Measurements from ENCODE around the gene DTNA. TPM values are rescaled to one million over a fixed set of nuclear protein-coding genes. Genes with fewer than 3 reads are reported as not detected.

DTNA gene
- total RNA-seq, 2 donors from 2014 or later: 10.7 to 76.2 TPM

- WGBS: 92% methylated on average over 2 of the region's 2 CpGs
- TF ChIP-seq CTCF (IDR thresholded peaks at IDR 0.05) (no peak), POLR2AphosphoS5 (IDR thresholded peaks at IDR 0.05) (no peak), POLR2A (IDR thresholded peaks at IDR 0.05) (no peak)
- no peak overlapping the region for H3K27ac ChIP-seq
- no peaks in the 10 kb centered on the region for H3K9me3 ChIP-seq
- intact Hi-C loops (cut with DNase I): no loop called here
- H3K27me3 ChIP-seq (replicated peaks; ENCODE audit: insufficient read depth): no peaks in the 10 kb centered on the region
- H3K36me3 ChIP-seq: no peaks in the 10 kb centered on the region
- H3K4me1 ChIP-seq (replicated peaks): no peaks in the 10 kb centered on the region
- no peak for DNase-seq (ENCODE audit: low spot score)
- H3K4me3 ChIP-seq: no peak overlapping the region
These were observed 164.0 kb downstream of the DTNA start for GRCh38 chr18:34873986-34874580.

GRCh38 chr18:34875150-34875549 is 165.1 kb downstream of the DTNA start:
- H3K4me3 ChIP-seq: no peak overlapping the region
- WGBS: 86% methylated on average over 7 of the region's 7 CpGs
- no peaks in the 10 kb centered on the region for H3K9me3 ChIP-seq
- intact Hi-C loops (cut with DNase I): no loop called here
- no peak for TF ChIP-seq CTCF (IDR thresholded peaks at IDR 0.05)
- TF ChIP-seq POLR2A (IDR thresholded peaks at IDR 0.05): no peak
- H3K4me1 ChIP-seq (replicated peaks): no peaks in the 10 kb centered on the region
- no peak for DNase-seq (ENCODE audit: low spot score)
- H3K36me3 ChIP-seq: no peaks in the 10 kb centered on the region
- no peak overlapping the region for H3K27ac ChIP-seq
- H3K27me3 ChIP-seq (replicated peaks; ENCODE audit: insufficient read depth): no peaks in the 10 kb centered on the region

DNA sequence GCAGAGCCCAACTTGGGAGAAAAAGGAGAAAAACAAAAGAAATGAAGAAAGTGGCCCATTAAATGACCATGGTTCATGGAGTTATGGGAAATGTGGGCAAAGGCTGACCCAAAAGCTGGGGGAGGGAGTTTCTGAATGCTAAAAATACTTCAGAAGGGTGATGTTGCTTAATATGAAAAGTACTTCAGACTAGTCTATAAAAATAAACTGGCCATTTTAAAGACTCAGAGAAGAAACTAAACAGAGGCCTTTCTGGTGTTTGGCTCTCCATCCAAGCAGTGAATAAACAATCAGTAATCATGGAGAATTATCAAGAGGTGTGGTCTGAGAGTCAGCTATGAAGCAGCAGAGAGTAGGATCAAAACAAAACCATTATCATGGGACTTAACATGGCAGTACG is 170.3 kb downstream of the DTNA start:
- DNase-seq (ENCODE audit: low spot score): no peak

DNA sequence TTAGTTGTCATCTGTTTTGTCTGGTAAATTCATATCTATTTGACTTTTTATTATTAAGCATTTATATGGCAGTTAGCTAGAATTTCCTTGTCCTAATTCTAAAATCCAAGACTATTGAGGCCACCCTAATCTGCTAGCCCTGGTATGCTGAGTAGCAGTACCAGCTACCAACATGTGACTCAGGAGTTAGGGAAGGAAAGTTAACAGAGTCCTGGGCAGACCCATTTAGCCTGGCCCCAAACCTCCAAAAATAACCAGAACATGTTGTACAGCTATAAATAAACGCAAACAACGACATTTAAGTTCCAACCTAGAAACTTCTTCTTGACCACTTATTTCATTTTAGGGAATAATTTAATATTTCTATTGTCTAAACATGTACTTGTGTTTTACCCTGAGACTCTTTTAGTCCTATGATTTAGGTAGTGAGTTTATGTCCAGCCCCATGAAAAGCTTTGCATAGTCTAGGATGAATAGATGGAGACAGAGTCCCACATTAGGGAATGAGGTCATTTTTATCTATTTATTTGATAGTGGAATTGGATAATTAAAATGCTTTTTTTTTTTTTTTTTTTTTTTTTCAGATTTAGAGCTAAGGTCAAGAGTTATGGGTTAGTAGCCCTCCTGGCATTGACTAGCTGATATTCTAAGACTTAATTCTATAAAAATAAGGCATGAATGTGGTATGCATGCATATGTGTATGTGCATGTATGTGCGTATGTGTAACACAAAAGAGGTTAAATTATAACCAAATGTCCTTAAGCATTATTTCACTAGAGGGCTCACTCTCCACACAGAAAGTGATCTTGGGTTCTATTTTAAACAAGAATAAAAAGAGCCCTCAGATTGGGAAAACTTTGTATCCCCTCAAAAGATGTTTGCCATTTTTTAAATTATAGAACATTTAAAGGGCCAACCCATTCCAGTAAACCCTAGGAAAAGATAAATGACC is 171.1 kb downstream of the DTNA start:
- intact Hi-C loops (cut with DNase I): loop anchor here (10.0 kb wide), 1 partner anchor 264 kb away; no protein-coding TSS in a partner anchor
- H3K36me3 ChIP-seq: no peaks in the 10 kb centered on the region
- 67% methylated on average over 3 of the region's 3 CpGs for WGBS
- DNase-seq (ENCODE audit: low spot score): no peak
- H3K4me3 ChIP-seq: no peak overlapping the region
- H3K27ac ChIP-seq: peak overlapping the region in 1 of 2 donors; percentile 18
- H3K4me1 ChIP-seq (replicated peaks): no peaks in the 10 kb centered on the region
- TF ChIP-seq POLR2A (IDR thresholded peaks at IDR 0.05): no peak
- no peak for TF ChIP-seq POLR2AphosphoS5 (IDR thresholded peaks at IDR 0.05)
- no peak for TF ChIP-seq CTCF (IDR thresholded peaks at IDR 0.05)
- no peaks in the 10 kb centered on the region for H3K27me3 ChIP-seq (replicated peaks; ENCODE audit: insufficient read depth)
- H3K9me3 ChIP-seq: no peaks in the 10 kb centered on the region

More for the DNA sequence above, 170.3 kb downstream of the DTNA start:
- WGBS: 78% methylated on average over 1 of the region's 1 CpG
- Histone ChIP-seq H3K4me1 (replicated peaks) (no peaks in the 10 kb centered on the region), H3K4me3 (no peak overlapping the region), H3K9me3 (no peaks in the 10 kb centered on the region), H3K36me3 (no peaks in the 10 kb centered on the region), H3K27me3 (replicated peaks; ENCODE audit: insufficient read depth) (no peaks in the 10 kb centered on the region), H3K27ac (peak overlapping the region in 1 of 2 donors; percentile 18)
- TF ChIP-seq POLR2A (IDR thresholded peaks at IDR 0.05): no peak
- TF ChIP-seq POLR2AphosphoS5 (IDR thresholded peaks at IDR 0.05): no peak
- no peak for TF ChIP-seq CTCF (IDR thresholded peaks at IDR 0.05)
- intact Hi-C loops (cut with DNase I): loop anchor here (10.0 kb wide), 1 partner anchor 264 kb away; no protein-coding TSS in a partner anchor

Measured in prostate gland (tissue), 2 donors.